Gastroesophageal sphincter (tissue), 4 donors: ENCODE results near the gene TNRC6A. TPM values are rescaled to one million over a fixed set of nuclear protein-coding genes. Genes with fewer than 3 reads are reported as not detected.

Source experiments
- ATAC-seq: fragments of 150-250 bp; one replicate; pipeline ENCODE4 v1.9.1; 2016; ENCODE audit warnings: mild to moderate bottlenecking, moderate library complexity
- H3K27ac ChIP-seq, 4 donors: fragments of 200-600 bp; sonication (generic) in 3 of 4; 1 replicate in 3 of 4; 2 replicates in 1 of 4; pipeline ENCODE4 v1.5.1; 2016 to 2019
- H3K27me3 ChIP-seq: fragments of 200-600 bp; sonication (generic); one replicate; pipeline ENCODE4 v1.5.1; 2019
- H3K36me3 ChIP-seq, 2 donors: fragments of 200-600 bp; sonication (generic); one replicate each; pipeline ENCODE4 v1.5.1; 2019; ENCODE audit warnings: control low read depth in 1 of 2
- H3K4me1 ChIP-seq, 3 donors: fragments of 200-600 bp; sonication (generic); 1 replicate in 2 of 3; 2 replicates in 1 of 3; pipeline ENCODE4 v1.5.1; 2016 to 2019; ENCODE audit warnings: control low read depth in 2 of 3
- H3K4me3 ChIP-seq, 2 donors: fragments of 200-600 bp; sonication (generic); one replicate each; pipeline ENCODE4 v1.5.1; 2019; ENCODE audit warnings: mild to moderate bottlenecking in 1 of 2, moderate library complexity in 1 of 2
- H3K9me3 ChIP-seq, 3 donors: fragments of 200-600 bp; sonication (generic); one replicate each; pipeline ENCODE4 v1.5.1; 2017 to 2019; ENCODE audit warnings: control low read depth in 2 of 3
- EP300 ChIP-seq: sonication (generic); formaldehyde crosslinking; IDR thresholded peaks from one replicate; pipeline ENCODE4 v1.6.1; 2017; ENCODE audit warnings: antibody characterized with exemption, mild to moderate bottlenecking
- POLR2A ChIP-seq, 2 donors: fragments of 450-650 bp; IDR thresholded peaks; one replicate each; pipeline ENCODE4 v1.6.1; 2017; ENCODE audit warnings: antibody characterized with exemption in 2 of 2, mild to moderate bottlenecking in 2 of 2, moderate library complexity in 1 of 2
- POLR2AphosphoS5 ChIP-seq: sonication (generic); formaldehyde crosslinking; IDR thresholded peaks from one replicate; pipeline ENCODE4 v1.6.1; 2017; ENCODE audit warnings: antibody characterized with exemption
- WGBS, 2 donors: methylation state at CpG; one replicate each; pipeline ENCODE4 v1.1.5; 2018; ENCODE audit warnings: low coverage in 1 of 2; 5-methylcytosine and 5-hydroxymethylcytosine counted together
- total RNA-seq, 4 donors: library from RNA; depleted of rRNA; stranded (reverse); fragments of >200 nt; gene quantifications; one replicate each; pipeline ENCODE4 v1.1.0, GENCODE V29; 2016
- TF ChIP-seq, protein P1 (sequence below), 4 experiments: fragments of 200-600 bp in 2 of 4; fragments of 450-650 bp in 2 of 4; sonication (generic) in 1 of 4; IDR thresholded peaks; one replicate each; pipeline ENCODE4 v1.5.1; 2017 to 2019; ENCODE audit warnings: antibody characterized with exemption in 4 of 4, mild to moderate bottlenecking in 2 of 4, moderate library complexity in 2 of 4

TNRC6A gene
- total RNA-seq, 4 donors from 2014 or later: 33.4 to 71.1 (median 58.6) TPM

GRCh38 chr16:24773771-24774427 is 44.4 kb downstream of the TNRC6A start:
- ATAC-seq: no peak
- Histone ChIP-seq H3K9me3 (no peaks in the 10 kb centered on the region), H3K36me3 (peaks cover 5 to 22% of the 10 kb centered on the region in 2 donors), H3K4me3 (no peak overlapping the region), H3K4me1 (peaks cover 19 to 90% (median 35%) of the 10 kb centered on the region in 3 donors), H3K27ac (peak overlapping the region in 1 of 4 donors; percentile 2), H3K27me3 (no peaks in the 10 kb centered on the region)
- 69 to 81% methylated on average over 4 of the region's 4 CpGs for WGBS, 2 donors
- no peak for TF ChIP-seq EP300
- no peak for TF ChIP-seq POLR2AphosphoS5
- TF ChIP-seq, protein P1, sequence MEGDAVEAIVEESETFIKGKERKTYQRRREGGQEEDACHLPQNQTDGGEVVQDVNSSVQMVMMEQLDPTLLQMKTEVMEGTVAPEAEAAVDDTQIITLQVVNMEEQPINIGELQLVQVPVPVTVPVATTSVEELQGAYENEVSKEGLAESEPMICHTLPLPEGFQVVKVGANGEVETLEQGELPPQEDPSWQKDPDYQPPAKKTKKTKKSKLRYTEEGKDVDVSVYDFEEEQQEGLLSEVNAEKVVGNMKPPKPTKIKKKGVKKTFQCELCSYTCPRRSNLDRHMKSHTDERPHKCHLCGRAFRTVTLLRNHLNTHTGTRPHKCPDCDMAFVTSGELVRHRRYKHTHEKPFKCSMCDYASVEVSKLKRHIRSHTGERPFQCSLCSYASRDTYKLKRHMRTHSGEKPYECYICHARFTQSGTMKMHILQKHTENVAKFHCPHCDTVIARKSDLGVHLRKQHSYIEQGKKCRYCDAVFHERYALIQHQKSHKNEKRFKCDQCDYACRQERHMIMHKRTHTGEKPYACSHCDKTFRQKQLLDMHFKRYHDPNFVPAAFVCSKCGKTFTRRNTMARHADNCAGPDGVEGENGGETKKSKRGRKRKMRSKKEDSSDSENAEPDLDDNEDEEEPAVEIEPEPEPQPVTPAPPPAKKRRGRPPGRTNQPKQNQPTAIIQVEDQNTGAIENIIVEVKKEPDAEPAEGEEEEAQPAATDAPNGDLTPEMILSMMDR (IDR thresholded peaks at IDR 0.05): no peak
- no peak for TF ChIP-seq POLR2A (IDR thresholded peaks at IDR 0.05)

DNA sequence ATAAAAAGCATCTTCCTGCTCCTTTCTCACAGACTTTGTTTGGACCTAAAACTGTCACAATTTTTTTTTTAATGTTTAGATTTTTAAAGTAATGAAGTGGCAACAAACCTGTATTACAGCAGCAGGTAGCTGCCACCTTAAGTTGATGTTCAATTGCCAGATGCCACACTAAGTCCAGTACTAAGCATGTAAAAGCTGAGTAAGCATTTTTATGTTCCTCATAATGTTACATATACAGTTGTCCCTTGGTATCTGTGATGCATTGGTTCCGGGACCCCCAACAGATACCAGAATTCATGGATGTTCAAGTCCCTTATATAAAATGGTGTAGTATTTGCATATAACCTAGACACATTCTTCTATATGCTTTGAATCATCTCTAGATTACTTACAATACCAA is 45.1 kb downstream of the TNRC6A start:
- 79 to 100% methylated on average over 1 of the region's 1 CpG for WGBS, 2 donors
- Histone ChIP-seq H3K27ac (peak overlapping the region in 1 of 4 donors; percentile 2), H3K27me3 (no peaks in the 10 kb centered on the region), H3K4me1 (peaks cover 19 to 90% (median 39%) of the 10 kb centered on the region in 3 donors), H3K9me3 (no peaks in the 10 kb centered on the region), H3K36me3 (peaks cover 5 to 28% of the 10 kb centered on the region in 2 donors), H3K4me3 (no peak overlapping the region)
- no peak for ATAC-seq
- TF ChIP-seq EP300: no peak
- TF ChIP-seq POLR2AphosphoS5: no peak
- TF ChIP-seq, protein P1 (IDR thresholded peaks at IDR 0.05): no peak

GRCh38 chr16:24775455-24775854 is 46.0 kb downstream of the TNRC6A start:
- peak; percentile 42 for ATAC-seq
- Histone ChIP-seq H3K27ac (peak overlapping the region; percentile 53 to 71 (median 65)), H3K4me3 (no peak overlapping the region), H3K27me3 (no peaks in the 10 kb centered on the region), H3K4me1 (peaks cover 19 to 84% (median 39%) of the 10 kb centered on the region in 3 donors), H3K9me3 (no peaks in the 10 kb centered on the region), H3K36me3 (peaks cover 5 to 36% of the 10 kb centered on the region in 2 donors)
- TF ChIP-seq EP300: no peak
- no peak for TF ChIP-seq POLR2A (IDR thresholded peaks at IDR 0.05)
- TF ChIP-seq, protein P1 (IDR thresholded peaks at IDR 0.05): no peak

- no peaks in the 10 kb centered on the region for H3K9me3 ChIP-seq
- peak overlapping the region; percentile 40 to 71 (median 65) for H3K27ac ChIP-seq
- ATAC-seq: peak; percentile 71
- WGBS, 2 donors: 43 to 52% methylated on average over 6 of the region's 12 CpGs
- TF ChIP-seq POLR2A (IDR thresholded peaks at IDR 0.05) (no peak), POLR2AphosphoS5 (peak; percentile 32)
- H3K4me3 ChIP-seq: no peak overlapping the region
- H3K4me1 ChIP-seq: peaks cover 19 to 75% (median 39%) of the 10 kb centered on the region in 3 donors
- H3K27me3 ChIP-seq: no peaks in the 10 kb centered on the region
- peaks cover 5 to 48% of the 10 kb centered on the region in 2 donors for H3K36me3 ChIP-seq
Measured at GRCh38 chr16:24776501-24777220, 47.2 kb downstream of the TNRC6A start.

GRCh38 chr16:24778671-24779070 is 49.2 kb downstream of the TNRC6A start:
- H3K27me3 ChIP-seq: no peaks in the 10 kb centered on the region
- H3K27ac ChIP-seq: peak overlapping the region in 3 of 4 donors; percentile 29 to 71 (median 69)
- no peaks in the 10 kb centered on the region for H3K9me3 ChIP-seq
- no peak for ATAC-seq
- no peak overlapping the region for H3K4me3 ChIP-seq
- peaks cover 10 to 68% of the 10 kb centered on the region in 2 donors for H3K36me3 ChIP-seq
- WGBS, 2 donors: 20 to 22% methylated on average over 1 of the region's 1 CpG
- peaks cover 19 to 58% (median 36%) of the 10 kb centered on the region in 3 donors for H3K4me1 ChIP-seq
- TF ChIP-seq EP300 (no peak), POLR2A (IDR thresholded peaks at IDR 0.05) (no peak)
